NCI-H1092 treated with DMSO at 0.1 percent for 48 hours (cell line): ENCODE measurements around the gene ZNF785.
"Not testable (repeated sequence)": the region's sequence is repeated elsewhere in the genome, so short reads cannot be mapped to it uniquely, and the experiment has no call there.

Experiments
- DNase-seq: peaks from one replicate; lab custom pipeline; 2025; lab: John Stamatoyannopoulos, UW

Gene ZNF785

DNA sequence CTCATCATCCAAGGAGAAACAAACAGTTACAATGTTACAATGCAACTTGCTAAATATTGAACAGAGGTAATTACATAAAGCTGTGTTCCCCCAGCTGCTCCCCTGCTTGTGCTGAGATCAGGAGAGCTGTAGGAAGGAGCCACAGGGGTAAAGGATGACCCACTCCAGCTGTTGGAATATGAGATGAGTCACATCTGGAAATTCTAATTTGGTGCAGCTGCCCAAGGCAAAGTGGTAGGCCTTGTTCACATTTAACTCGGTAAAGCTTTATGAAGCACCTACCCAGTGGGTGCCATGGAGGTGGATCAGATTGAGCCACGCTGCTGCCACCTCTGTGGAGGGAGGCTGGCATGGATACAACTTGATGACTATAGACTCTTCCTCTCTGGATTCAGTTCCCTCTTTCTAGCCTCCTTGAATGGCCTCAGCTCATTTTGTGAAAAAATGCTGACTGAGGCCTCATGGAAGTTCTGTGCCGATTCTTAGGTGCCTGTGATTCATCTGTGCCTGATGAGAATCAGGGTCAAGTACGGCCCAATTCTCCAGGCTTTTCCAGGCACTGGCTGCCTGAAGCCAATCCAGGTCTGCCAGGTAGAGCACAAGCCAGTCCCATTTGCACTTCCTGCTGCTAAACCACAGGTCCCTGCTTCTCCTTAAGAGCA, 17.2 kb upstream of the ZNF785 start:
- DNase-seq, result no peak

DNA sequence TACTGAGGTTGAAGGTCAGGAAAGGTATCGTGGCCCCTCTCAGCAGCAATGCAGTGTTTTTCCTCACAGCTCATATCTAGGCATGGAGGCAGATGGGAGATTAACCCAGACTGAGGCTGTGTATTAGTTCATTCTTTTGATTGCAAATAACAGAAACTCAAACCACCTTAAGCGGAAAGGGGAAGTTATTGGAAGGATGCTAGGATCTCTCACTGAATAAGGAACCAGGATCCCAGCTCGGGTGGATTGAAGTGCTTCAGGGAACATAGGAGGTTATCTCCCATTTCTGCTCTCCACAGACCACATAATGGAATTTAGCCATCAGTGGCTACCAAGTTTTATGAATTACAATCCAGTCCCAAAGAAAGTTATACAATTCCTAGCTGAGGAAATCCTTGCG, 16.5 kb upstream of the ZNF785 start:
- no peak for DNase-seq

DNA sequence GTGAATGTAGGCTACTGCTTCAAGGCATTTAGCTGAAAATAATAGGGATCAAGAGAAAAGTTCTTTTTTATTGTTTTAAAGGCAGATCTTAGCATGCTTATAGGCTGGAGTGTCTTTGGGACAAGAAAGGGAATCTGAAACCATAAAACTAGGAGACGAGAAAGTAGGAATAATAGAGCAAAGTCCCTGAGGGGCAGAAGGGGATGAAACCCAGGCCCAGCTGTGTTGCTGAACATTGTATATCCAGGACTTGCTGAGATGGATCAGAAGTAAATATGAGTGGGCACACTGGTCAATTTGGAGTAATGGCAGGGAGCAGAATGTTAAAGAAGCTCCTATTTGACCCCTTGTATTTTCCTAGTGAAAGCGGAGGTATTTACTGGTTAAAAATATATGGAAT, 15.4 kb upstream of the ZNF785 start:
- no peak for DNase-seq

DNA sequence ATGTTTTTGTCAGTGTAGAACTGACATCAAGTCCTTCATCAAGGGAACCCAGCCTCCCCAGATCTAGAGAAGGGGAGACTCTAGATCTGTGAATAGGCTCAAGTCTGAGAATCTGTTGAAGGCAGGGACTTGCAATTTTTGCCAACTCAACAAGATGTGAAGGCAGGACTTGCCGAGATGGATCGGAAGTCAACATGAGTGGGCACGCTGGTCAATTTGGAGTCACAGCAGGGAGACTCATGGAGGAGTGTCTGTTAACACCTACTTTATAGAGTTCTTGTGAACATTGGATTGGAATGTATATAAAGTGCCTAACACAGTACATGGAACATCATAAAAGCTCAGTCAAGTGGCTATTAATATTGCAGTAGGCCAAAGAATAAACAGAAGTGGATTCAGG, 14.7 kb upstream of the ZNF785 start:
- no peak for DNase-seq

DNA sequence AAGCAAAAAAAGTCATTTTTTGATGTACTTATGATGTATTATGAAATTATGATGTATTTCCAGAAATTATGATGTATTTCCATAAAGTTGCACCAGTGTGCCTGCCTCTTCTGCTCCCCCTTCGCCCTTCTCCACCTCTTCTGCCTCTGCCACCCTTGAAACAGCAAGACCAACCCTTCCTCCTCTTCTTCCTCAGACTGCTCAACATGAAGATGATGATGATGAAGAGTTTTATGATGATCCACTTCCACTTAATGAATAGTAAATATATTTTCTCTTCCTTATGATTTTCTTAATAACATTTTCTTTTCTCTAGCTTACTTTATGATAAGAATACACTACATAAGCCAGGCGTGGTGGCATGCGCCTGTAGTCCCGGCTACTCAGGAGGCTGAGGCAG, 7.4 kb upstream of the ZNF785 start:
- DNase-seq, result no peak

DNA sequence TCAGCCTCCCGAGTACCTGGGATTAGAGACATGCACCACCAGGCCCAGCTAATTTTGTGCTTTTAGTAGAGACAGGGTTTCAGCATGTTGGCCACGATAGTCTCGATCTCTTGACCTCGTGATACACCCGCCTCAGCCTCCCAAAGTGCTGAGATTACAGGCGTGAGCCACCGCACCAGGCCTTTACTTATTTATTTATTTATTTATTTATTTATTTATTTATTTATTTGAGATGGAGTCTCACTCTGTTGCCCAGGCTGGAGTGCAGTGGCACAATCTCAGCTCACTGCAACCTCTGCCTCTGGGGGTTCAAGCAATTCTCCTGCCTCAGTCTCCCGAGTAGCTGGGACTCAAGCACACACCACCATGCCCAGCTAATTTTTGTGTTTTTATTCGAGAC, 5.4 kb upstream of the ZNF785 start:
- DNase-seq, result not testable (repeated sequence)

DNA sequence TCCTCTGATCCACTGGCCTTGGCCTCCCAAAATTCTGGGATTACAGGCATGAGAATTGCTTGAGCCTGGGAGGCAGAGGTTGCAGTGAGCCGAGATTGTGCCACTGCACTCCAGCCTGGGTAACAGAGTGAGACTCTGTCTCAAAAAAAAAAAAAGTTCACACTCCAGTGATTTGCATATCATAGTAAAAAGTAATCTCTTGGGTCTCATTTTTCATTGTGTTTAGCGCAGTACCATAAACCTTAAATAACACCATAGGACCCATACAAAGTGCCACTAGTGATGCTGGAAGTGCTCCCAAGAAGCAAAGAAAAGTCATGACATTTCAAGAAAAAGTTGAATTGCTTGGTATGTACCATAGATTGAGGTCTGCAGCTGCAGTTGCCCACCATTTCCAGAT, 4.1 kb upstream of the ZNF785 start:
- not testable (repeated sequence) for DNase-seq

DNA sequence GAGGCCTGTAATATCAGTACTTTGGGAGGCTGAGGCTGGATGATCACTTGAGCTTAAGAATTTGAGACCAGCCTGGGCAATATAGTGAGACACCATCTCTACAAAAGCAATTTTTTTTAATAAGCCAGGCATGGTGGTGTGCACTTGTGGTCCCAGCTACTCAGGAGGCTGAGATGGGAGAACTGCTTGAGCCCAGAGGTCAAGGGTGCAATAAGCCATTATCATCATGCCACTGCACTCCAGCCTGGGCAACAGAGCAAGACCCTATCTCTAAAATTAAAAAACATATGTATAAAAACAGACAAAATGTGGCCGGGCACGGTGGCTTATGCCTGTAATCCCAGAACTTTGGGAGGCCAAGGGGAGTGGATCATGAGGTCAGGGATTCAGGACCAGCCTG, 3.2 kb upstream of the ZNF785 start:
- DNase-seq, result no peak

DNA sequence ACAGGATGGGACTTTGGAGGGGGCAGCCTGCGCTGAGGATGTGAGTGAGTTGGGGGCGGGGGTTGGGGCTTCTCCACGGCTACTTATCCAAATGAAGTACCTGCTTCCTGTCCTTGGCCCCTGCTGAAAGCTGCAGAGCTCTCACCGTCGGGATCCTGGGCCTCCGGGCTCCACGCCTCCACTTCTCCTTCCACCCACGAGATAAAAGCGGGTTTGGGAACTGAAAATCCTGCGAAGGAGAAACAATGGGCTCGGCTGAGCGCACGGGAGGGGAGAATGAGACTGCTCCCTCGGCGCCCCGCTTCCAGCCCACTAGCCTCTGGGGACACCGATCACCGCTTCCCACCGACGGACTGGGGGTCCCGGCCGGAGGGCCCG, 486 bp downstream of the ZNF785 start:
- DNase-seq, result peak; percentile 63

DNA sequence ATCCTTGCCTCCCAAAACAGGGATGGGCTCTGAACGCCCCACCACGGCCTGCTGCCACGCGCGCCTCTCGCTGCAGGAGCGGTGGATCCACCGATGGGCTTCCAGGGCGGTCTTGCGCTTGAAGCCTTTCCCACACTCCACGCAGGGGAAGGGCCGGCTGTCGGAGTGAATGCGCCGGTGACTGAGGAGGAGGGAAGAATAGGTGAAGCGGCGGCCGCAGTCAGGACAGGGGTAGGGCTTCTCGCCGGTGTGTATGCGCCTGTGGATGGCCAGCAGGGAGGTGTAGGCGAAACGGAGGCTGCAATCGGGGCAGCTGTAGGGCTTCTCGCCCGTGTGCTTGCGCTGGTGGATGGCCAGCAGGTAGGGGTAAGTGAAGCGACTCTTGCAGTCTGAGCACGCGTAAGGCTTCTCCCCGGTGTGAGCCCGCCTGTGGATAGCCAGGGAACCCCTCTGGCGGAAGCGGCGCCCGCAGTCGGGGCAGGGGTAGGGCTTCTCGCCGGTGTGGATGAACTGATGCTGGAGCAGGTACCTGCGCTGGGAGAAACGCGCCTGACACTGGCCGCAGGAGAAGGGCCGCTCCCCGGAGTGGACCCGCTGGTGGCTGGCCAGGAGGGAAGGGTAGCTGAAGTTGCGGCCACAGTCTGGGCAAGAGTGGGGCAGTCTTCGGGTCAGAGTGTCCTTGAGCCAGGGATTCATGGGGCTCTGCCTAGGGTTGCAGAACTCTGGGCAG, 2.7 kb downstream of the ZNF785 start:
- no peak for DNase-seq

DNA sequence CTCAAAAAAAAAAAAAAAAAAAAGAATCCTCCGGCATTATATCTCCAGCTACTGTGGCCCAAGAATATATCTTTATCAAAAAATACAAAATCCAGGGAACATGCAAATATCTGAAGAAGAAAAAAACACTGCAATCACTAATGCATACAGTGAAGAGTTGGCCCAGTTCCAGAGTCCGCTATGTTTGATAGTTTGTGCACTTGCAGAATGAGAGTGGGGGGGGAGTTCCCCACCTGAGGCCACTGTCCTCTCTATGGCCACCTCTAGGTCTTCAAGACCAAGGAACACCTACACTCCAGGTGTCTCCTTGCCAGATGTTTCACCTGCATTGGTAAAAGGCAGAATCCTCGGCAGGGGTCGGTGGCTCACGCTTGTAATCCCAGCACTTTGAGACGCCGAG, 4.0 kb downstream of the ZNF785 start:
- DNase-seq, result no peak

DNA sequence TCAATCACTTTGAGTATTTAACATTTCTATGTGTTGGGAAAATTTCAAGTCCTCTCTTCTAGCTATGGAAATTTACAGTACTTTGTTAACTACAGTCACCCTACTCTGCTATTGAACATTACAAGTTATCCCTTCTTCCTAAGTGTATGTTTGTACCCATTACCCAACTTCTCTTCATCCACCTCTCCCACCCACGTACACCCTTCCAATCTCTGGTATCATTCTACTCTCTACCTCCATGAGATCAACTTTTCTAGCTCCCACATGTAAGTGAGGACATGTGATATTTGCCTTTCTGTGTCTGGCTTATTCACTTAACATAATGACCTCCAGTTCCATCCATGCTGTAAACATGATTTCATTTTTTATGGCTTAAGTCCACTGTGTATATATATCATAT, 10.8 kb downstream of the ZNF785 start:
- DNase-seq, result no peak

DNA sequence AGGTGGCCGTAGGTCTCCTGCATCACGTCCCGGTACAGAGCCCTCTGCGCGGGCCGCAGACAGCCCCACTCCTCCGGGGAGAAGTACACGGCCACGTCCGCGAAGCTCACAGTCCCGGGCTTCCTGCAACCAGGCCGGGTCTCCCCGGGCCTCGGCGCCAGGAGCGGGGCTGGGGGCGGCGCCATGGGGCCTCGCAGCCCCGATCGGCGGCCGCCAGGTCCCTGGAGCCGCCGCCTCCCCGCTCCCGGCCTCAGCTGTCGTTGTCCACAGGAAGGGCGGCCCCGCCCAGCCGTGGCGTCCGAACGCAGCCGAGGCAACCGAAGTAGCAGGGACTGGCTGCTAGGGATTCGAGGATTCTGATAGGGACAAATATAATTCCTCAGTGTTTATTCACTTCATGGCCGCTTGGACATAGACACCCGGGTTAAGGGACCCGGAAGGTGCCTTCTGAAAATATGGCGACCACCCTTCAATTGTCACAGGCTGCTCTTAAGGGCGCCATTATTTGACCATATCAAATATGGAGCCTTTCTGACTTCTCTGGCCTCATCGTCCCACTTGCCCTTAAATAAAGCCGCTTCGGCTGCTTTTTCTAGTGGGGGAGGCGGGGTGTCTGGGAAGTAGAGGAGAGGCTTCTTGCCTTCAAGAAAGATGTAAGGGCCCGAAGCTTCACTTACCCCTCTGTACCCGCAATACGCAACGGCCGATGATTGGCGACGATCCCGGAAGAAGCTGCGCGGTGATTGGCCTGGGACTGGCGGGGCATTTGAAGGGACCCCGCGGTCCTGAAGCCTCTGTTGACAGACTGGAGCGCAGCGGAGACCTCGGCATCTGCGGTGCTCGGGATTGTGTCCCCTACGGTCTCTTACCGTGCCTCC, 13.8 kb downstream of the ZNF785 start, which contains the start of gene ZNF688:
ZNF688 (minus strand) TSS at position 270 of the 878 bp plus-strand sequence; CDS start at position 185, 85 bp downstream.
- DNase-seq, result peak; percentile 96

DNA sequence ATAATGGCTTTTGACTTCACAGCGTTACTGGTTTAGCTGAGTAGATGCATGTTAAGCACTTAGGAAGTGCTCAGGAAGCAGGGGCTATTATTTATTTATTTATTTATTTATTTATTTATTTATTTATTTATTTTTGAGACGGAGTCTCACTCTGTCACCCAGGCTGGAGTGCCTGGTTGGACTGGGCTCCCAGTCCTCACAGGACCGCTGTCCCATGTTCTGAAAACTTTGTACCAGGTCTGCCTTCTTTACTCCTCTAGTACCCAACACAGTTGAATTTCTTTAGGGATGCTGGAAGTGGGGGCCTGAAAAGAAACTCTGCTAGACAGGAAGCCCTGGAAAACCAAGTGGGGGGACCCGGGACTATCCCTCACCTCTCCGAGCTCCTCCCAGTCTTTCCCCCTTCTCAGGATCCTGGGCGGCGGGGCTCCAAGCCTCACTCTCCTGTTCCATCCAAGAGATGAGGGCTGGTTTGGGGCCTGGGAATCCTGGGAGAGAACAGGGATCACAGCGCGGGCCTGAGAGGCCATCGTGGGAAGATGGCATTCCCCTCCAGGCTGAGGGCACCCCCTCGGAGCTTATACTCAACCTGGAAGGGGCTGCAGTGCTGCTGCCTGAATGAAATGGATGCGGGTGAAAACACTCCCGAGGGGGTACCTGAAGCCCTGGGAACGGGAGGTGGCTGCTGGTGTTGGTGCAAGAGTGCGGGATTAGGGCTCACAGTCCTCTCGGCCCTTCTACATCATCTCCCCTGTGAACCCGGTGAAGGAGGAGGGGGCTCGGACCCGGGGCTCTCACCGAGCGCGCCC, 14.7 kb downstream of the ZNF785 start:
- DNase-seq, result peak; percentile 36

DNA sequence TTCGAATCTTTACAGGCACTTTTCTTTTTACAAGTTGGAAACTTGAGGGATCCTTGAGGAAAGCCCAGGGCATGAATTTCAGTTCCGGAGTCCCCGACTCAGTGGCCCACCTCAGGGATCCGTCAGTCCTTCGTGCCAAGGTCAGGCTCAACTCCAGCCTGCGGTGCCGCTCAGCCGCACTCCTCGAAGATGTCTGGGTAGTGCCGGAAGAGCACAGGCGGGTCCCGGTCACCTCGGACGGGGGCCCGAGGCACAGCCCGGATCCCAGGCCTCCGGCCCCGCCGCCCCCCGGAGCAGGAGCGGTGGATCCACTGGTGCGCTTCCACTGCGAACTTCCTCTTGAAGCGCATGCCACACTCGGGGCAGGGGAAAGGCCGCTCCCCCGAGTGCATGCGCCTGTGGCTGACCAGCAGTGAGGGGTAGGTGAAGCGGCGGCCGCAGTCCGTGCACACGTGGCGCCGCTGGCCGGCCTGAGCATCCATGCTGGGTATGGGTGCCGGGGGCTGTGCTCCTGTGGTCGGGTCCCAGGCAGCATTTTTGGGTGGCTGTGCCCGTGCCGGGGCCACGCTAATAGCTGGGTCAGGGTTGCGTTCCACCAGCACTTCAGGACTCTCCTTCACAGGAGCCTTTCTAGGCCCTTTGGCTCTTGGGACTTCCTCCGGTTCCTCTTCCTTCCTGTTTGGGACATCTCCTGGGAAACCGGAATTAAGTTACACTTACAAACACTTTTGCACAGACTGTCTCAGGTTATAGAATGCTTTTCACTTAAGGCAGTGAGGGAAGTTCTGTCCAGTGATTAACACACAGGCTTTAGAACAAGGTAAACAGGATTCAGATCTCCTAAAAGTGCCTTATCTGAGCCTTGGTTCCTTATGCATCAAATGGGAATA, 15.5 kb downstream of the ZNF785 start:
- no peak for DNase-seq

DNA sequence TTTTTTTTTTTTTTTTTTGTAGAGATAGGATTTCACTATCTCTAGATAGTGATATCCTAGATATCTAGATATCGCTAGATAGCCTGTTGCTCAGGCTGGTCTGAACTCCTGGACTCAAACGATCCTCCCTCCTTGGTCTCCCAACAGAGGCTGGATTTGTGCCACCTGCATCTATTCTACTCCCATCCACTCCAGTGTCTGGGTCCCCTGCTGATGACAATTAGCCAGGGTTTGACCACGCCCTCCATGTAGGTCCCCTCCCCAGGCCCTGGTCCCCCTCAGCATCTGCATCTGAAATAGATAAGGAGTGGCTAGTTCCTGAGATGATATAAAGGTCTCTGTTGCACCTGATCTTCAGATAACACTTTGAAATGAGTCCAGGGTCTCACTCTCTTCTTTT, 16.2 kb downstream of the ZNF785 start:
- no peak for DNase-seq

DNA sequence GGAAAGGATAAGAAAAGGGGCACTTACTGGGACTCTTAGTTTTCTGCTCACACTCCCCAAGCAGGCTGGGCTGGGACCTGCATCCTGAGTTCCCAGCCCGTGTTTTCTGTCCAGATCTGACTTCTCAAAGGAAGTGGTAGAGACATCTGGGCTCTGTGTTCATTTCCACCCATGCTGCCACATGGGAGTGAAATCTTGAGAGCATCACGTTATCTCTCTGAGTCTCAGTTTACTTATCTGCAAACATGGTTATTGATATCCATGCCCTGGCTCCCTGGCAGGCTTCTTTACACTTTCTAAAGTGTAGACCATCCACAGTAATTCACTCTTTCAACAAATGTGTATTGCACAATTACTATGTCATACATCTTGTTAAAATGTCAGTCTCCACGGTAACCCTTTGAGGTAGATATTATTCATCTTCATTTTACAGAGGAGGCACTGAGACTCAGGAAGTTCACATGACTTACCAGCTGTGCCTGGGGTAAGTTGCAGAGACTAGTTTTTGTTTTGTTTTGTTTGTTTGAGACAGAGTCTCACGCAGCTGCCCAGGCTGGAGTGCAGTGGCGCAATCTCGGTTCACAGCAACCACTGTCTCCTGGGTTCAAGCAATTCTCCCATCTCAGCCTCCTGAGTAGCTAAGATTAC, 17.4 kb downstream of the ZNF785 start:
- DNase-seq, result no peak

DNA sequence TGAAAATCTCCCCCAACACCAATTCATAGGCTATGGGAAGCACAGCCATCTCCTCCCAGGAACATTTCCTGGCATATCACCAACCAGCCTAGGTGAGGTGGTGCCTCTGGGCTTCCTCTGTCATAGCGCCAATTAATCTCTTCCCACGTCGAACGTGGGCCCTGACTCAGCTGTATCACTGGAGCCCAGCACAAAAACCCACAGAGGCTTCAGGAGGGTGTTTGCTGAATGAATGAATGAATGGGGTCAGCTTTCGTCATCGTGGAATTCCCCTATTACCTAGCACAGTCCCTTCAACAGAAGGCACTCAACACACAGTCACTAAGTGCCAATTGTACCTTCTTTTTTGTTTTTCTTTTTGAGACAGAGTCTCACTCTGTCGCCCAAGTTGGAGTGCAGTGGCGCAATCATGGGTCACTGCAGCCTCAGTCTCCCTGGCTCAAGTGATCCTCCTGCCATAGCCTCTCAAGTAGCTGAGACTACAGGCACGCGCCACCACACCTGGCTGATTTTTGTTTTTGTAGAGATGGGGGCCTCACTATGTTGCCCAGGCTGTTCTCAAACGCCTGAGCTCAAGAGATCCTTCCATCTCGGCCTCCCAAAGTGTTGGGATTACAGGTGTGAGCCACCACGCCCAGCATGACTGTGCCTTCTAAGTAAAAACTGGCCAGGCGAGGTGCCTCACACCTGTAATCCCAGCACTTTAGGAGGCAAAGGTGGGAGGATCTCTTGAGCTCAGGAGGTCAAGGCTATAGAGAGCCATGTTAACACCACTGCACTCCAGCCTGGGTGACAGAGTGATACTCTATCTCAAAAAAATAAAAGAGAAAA, 18.1 kb downstream of the ZNF785 start:
- no peak for DNase-seq

DNA sequence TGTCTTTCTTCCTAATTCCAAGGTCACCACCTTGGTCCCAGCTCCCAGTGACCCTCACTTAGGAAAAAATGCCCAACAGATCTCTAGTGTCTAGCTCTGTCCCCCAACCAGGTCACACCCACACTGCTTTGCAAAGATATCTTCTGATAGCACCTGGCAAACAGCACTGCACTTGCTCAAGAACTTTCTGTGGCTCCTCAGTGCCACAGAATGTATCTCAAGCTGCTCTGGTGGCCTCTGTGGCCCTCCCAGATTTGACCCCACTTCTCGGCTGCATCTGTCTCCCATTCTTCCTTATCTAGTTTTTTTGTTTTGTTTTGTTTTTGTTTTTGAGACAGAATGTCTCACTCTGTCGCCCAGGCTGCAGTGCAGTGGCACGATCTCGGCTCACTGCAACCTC, 19.0 kb downstream of the ZNF785 start:
- no peak for DNase-seq

DNA sequence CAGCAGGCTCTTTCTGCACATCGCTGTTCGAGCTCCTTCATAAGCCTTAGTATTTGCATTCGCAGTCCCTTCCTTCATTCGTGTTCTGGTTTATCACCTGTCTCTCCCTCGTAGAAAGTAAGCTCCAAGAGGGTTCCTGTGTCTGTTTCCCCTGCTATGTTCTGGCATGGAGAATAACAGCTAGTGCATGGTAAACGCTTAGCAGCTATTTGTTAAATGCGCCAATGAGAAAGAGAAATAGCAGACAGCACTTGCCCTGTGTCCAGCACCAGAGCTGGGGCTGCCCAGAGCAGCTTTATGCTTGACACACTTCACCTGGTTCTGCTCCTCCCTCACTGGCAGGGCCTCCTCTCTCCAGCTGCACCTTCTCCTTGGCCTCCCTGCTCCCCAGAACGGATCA, 19.5 kb downstream of the ZNF785 start:
- DNase-seq, result no peak
